Large intestine (tissue), 1 donor: ENCODE data around the gene RNF217. TPM values are rescaled to one million over a fixed set of nuclear protein-coding genes. Genes with fewer than 3 reads are reported as not detected.

Experiments
- polyA plus RNA-seq: library from polyadenylated mRNA; unstranded; fragments of 120-200 nt; gene quantifications from one replicate; pipeline ENCODE4 v1.2.1, GENCODE V29; 2013

Gene RNF217
- polyA plus RNA-seq, 1 donor: 20.0 TPM

Other genes starting within 250 kb of the RNF217 start
- gene TPD52L1, start 191.3 kb downstream of the RNF217 start, polyA plus RNA-seq: 53.4 TPM